CD4-positive, alpha-beta T cell treated with Interleukin-10 for 1 hour (primary cell): ENCODE results near the gene DVL2.
"Not testable (repeated sequence)": the region's sequence is repeated elsewhere in the genome, so short reads cannot be mapped to it uniquely, and the experiment has no call there.

Source experiments
- DNase-seq: peaks from one replicate; pipeline ENCODE4 v3.0.0-alpha.2; 2020

Gene DVL2

GRCh38 chr17:7254511-7254910 lies 20.2 kb upstream of the DVL2 start:
- DNase-seq, result no peak

- DNase-seq, result no peak
These were observed 18.8 kb upstream of the DVL2 start for GRCh38 chr17:7253082-7253481.

GRCh38 chr17:7252176-7253043 lies 18.1 kb upstream of the DVL2 start, which contains the start of gene ELP5:
Gene ELP5, plus strand, starts transcription at chr17:7252215. Its CDS starts 336 bp downstream, at chr17:7252551.
- DNase-seq, result peak; percentile 90

GRCh38 chr17:7251661-7252175 lies 17.4 kb upstream of the DVL2 start, which contains the start of gene CTDNEP1:
Gene CTDNEP1, minus strand, starts transcription at chr17:7251734. Its CDS starts 438 bp downstream, at chr17:7251296.
- DNase-seq, result peak; percentile 99

- DNase-seq, result peak; percentile 75
These were observed 16.6 kb upstream of the DVL2 start for GRCh38 chr17:7250695-7251627.

GRCh38 chr17:7249830-7250229 lies 15.5 kb upstream of the DVL2 start:
- no peak for DNase-seq

- DNase-seq, result no peak
These were observed 14.9 kb upstream of the DVL2 start for GRCh38 chr17:7249214-7249613.

GRCh38 chr17:7248796-7249195 lies 14.5 kb upstream of the DVL2 start:
- no peak for DNase-seq

GRCh38 chr17:7246779-7247178 lies 12.5 kb upstream of the DVL2 start:
- no peak for DNase-seq

GRCh38 chr17:7243838-7244237 lies 9.5 kb upstream of the DVL2 start:
- DNase-seq, result not testable (repeated sequence)

GRCh38 chr17:7243453-7243729 lies 9.1 kb upstream of the DVL2 start:
- no peak for DNase-seq

GRCh38 chr17:7242717-7243452 lies 8.6 kb upstream of the DVL2 start:
- DNase-seq, result peak; percentile 95

- peak; percentile 94 for DNase-seq
These were observed 7.7 kb upstream of the DVL2 start, which contains the start of gene GABARAP for GRCh38 chr17:7241783-7242716. Gene GABARAP, minus strand, starts transcription at chr17:7242449. Its CDS starts 119 bp downstream, at chr17:7242330.

- DNase-seq, result no peak
These were observed 6.9 kb upstream of the DVL2 start for GRCh38 chr17:7241090-7241733.

- DNase-seq, result no peak
These were observed 6.1 kb upstream of the DVL2 start for GRCh38 chr17:7240375-7240774.

- peak; percentile 99 for DNase-seq
These were observed 5.0 kb upstream of the DVL2 start, which contains the start of gene PHF23 for GRCh38 chr17:7239091-7240027. Gene PHF23, minus strand, starts transcription at chr17:7239457. Its CDS starts 178 bp downstream, at chr17:7239279.

GRCh38 chr17:7238420-7239090 lies 4.2 kb upstream of the DVL2 start:
- peak; percentile 56 for DNase-seq

GRCh38 chr17:7237761-7238419 lies 3.6 kb upstream of the DVL2 start:
- DNase-seq, result peak; percentile 89
